ENCODE measurements around the gene ENDOV.

ENDOV gene

GRCh38 chr17:80430446-80431245 lies 15.7 kb downstream of the ENDOV start:
- DNase-seq = no peak

DNA sequence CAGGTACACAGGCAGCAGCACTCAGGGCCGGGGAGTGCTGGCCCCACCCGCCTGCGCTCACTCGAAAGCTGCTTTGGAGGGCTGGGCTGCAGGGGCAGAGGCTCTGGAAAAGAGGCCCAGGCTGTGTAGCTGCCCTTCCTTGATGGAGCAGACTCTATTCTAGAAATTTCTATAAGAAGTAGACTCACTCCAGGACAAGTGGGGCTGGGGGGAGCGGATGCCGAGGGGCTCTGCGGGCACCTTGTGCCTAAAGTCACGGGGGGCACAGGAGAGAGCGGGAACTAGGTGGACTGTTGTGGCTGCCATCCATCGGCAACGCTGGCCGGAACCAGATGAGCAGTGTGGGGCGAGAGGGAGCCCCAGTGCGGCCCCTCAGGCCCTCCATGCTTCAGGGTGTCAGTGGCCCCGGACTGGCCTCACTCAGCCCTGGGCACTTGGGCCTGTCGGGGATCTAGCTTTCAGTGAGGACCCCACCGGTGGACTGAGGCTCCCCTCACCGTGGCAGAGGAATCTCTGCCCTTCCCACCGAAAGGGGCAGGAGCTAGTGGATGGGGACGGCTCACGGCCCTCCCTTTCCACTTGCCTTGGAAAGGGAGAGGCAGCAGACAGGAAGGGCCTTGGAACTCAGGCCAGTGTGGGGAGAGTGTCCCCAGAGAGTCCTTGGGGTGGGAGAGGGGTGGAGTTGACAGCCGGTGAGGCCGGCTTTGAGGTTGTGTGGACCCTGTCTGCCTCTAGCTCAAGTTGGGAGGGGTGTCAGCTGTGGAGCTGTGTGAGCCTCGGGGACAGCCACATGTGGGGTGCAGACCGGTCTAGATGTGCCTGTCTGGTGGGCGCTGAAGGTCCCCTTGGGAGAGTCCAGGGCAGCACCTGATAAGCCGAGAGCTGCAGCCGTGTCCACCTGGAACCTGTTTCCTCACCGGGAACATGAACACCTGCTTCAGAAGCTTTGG lies 16.6 kb downstream of the ENDOV start:
- DNase-seq = no peak

DNA sequence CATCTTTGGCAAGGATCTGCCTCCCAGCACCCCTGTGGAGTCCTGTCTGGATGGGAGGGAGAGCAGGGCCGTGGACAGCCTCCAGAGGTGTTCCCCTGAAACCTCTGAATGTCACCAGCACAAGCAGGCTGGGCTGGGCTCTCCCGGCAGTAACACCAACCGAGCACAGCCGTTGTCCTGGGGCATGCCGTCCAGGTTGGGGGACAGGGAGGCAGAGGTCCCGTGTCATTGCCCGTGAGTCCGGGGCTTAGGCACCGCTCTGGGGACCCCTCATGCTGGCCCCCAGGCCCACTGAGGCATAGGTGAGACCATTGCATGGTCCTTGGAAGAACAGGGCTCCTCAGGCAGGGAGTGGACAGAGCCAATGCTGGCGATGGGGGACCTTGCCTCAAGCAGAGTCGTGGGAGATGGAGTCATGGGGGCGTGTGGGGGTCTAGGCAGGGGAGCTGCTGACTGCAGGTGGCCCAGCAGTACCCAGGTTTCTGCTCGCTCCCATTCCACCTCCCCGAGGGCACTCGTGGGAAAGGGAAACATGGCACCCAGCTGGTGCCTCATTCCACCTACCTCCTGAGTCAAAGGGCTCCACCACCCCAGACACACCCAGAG lies 17.5 kb downstream of the ENDOV start:
- no peak for DNase-seq

GRCh38 chr17:80432961-80433550 lies 18.1 kb downstream of the ENDOV start:
- no peak for DNase-seq

GRCh38 chr17:80433916-80434666 lies 19.1 kb downstream of the ENDOV start:
- no peak for DNase-seq

DNA sequence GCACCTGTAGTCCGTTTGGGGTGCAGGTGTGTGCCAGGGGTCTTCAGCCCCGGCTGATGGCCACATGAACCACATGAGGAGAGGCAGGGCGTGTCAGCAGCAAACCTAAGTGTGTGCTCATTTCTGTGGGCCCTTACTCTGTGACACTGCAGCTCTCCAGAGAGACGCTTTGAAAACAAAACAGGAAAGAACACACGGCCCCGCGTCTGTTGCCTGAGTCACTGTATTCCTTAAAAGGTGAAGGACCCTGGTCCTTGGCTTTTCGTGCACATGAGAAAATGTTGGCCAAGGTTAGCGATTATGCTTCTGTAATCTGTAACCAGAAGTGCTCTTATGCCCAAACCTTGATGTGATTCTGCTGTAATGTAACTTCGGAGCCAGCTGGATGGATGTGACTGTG lies 22.6 kb downstream of the ENDOV start:
- DNase-seq = no peak

DNA sequence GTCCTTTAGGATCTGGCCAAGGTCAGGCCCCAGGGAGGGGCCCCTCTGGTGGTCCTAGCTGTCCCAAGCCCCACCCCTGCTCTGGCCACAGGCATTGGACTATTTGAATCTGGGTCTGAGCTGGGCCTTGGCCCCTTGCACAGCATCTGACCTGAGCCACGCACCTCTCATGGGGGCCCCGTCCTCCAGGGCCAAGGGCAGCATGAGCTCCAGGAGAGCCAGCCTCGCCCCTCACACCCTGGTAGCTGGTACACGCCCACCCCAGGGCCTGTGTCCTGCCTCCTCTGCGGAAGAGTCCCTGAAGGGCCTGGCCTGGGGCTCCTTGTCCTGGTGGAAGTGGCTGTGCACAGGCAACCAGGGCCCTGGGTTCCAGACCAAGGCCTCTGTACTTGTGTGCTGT lies 23.8 kb downstream of the ENDOV start:
- DNase-seq = no peak

DNA sequence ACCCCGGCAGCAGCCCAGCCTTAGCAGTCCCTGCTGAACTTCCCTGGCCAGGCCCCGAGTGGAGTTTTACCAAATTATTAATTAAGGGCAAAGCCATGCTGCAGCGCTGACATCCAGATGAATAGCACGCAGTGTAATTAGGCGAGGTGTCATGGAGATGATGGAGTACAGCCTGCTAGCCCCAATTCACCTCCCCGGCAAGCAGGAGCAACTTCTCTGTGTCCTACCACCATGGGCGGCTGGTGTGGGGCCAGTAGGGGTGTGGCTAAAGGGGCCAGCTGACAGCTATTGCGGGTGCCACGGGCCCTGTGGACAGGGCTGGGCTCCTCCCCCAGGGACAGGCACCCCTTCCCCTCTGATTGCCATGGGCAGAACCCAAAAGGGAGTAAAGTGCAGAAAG lies 24.5 kb downstream of the ENDOV start:
- no peak for DNase-seq

DNA sequence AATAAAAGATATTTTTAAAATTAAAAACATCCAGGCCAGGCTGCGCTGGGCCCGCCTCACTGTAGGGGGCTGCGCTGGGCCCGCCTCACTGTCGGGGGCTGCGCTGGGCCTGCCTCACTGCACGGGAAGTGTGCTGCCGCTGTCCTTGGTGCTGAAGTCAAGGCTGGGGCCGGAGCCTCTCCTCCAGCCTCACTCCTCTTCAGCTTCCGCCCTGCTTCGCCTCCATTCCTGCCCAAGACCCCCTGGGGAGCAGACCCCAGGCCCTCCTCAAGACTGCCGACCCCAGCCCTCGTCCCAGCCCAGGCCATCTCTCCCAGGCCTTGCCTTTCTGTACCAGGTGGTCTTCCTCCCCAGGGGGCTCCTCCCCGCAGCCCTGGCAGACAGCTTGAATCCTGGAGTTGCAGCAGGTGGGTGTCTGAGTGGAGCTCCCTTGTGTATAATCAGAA lies 26.2 kb downstream of the ENDOV start:
- DNase-seq = no peak

DNA sequence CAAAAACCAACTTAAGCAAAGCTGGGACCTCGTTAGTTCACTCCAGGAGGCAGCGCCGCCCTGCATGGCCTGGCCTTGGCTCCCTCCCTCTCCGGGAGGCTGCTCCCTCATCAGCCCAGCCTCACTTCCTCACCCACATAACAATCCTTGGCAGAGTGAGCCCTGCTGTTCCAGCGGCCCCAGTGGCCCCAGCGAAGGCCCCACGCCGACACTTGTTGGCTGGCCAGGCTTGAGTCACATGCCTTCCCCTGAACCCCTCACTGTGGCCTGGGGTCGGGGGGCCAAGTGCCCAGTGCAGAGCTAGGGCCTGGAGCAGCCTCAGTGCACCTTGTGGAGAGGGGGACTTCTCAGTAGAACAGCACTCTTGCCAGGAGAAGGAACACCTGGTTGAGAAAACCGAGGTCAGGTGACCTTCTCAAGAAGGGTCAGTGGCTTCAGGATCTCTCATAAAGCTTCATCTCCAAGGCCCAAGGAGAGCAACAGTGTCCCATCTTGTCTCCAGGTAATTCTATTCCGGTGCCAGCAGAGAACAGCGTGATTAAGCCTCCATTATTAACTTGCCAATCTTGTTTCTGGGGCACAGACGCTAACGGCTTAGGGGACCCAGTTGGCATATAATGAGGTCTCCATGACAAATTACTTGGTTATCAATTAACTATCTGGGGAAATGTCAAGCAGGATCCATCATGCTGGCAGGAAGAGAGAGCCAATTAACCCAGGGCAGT lies 26.8 kb downstream of the ENDOV start:
- DNase-seq = no peak

GRCh38 chr17:80442323-80442659 lies 27.3 kb downstream of the ENDOV start:
- no peak for DNase-seq

DNA sequence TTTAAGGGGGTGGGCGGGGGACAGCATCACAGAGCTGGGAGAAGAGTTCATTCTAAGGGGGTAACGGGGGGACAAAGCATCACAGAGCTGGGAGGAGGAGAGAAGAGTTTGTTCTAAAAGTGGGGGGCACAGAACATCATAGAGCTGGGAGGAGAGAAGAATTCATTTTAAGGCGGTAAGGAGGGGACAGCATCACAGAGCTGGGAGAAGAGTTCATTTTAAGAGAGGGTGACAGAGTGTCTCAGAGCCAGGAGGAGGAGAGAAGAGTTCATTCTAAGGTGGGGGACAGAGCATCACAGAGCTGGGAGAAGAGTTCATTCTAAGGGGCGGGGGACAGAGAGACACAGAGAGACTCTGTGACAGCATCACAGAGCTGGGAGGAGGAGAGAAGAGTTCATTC lies 27.8 kb downstream of the ENDOV start:
- DNase-seq = no peak

- no peak for DNase-seq
These were observed 28.5 kb downstream of the ENDOV start for GRCh38 chr17:80443498-80443897.

DNA sequence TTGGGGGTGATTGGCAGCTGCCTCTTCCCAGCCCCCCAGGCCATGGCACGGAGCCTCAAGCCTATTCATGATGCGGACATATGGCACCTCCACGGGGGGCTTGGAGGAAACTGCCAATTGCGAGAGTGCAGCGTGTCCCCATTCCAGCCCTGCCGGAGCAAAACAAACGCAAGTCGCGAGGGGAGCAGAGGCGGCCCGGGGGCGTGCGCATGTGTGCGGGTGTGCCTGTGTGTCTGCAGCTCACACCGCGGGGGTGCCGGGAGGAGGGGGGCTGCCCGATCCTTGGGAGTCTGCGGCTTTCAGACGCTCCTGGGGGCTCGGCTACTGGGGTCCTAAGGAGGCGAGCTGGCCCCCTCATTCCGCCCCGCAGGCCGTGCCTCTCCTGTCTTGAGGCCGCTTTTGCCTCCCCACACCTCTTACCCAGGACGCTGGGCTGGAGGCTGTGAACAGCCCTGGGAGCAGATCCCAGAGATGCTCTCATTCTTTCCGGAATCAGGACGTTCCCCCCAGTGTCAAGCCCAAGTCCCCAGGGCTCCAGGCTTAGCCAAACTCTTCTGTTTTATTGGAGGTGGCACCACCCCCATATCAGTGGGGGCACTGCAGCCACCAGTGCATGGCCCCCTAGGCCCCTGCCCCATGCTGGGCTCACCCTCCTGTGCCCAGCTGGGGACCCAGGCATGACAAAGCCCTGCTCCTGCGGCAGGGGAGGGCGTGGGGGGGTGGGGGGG lies 29.1 kb downstream of the ENDOV start:
- DNase-seq = peak in 4 of 58 donors; percentile 12 to 33 (median 24)

GRCh38 chr17:80444644-80444979 lies 29.6 kb downstream of the ENDOV start:
- DNase-seq = no peak

DNA sequence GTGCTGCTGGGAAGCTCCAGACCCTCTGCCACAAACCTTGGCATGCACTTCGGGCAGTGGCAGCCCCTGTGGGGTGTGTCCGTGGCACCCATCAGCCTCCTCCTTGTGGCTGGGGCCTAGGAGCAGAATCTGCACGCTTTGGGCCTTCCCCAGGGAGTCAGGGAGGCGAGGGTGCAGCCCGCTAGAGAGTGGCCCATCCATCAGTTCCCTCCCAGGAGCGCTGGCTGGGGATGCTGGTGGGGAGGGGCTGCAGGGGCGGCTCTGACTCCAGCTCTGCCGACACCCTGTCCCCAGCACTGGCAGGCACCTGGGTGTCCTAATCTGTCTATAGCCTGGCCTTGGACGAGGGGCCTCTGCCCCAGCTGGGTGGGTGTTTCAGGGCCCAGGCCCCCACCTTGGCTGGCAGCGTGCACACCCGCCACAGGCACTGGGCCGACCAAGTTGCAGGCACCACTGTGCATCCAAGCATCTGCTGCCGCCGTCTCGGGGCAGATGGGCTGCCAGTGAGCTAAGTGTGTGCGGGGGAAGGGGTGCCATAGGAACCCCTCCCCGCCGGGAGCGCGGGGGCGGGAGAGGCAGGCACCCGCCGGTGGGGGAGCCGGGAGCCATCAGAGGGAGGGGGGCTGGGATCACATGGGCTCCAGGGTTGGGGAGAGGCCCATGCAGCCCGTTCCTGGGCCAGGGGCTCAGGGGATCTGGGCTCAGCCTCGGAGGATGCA lies 30.2 kb downstream of the ENDOV start:
- peak in 30 of 58 donors; percentile 6 to 84 (median 56) for DNase-seq

DNA sequence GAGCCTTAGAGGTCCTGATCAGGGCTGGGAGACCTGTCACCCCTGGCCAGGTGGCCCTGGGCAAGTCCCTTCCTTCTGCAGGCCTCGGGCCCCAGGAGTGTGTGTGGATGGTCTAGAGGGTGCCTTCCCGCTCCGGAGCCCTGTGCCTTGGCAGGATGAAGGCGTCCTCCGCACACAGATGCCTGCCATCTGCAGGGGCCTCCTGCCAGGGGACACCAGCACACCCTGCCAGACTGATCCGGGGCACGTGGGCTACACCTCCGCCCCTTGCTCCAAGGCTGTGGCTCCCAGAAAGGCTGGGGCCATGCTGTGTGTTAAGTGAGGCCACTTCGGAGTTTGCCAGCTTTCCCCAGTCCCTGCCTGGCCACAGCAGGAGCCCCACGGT lies 30.8 kb downstream of the ENDOV start:
- peak in 33 of 58 donors; percentile 24 to 84 (median 43) for DNase-seq

DNA sequence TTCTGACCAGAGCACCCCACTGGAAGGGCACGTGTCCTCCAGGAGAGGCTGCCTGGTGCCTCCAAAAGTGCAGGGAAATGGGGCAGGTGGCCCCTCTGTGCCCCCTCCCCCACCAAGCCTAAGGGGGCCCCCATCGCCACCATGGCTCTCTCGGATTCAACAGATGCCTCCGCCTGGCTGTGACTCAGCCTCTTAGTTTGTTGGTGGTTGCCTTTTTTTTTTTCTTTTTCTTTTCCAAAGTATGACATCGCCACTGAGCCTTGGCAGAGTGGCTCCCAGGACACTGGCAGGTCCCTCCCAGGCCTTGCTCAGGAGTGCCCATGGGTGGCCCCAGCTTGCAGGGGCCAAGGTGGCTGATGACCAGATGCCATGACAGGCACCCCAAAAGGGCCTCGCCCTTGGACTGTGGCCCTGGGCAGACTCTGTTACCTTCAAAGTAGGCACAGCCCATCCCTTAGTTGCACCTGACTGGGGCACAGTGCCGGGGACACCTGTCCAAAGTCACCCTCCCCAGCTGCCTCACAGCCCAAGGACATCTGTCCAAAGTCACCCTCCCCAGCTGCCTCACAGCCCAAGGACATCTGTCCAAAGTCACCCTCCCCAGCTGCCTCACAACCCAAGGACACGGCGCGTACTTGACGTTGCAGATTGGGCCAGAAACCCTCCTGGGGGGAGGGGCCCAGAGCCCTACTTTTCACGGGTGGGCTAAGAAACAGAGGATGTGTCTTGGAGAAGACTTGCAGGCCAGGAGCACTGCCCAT lies 31.9 kb downstream of the ENDOV start:
- DNase-seq = peak in 4 of 58 donors; percentile 16 to 63 (median 20)
